ENCODE results near the gene UBR7.

DNA sequence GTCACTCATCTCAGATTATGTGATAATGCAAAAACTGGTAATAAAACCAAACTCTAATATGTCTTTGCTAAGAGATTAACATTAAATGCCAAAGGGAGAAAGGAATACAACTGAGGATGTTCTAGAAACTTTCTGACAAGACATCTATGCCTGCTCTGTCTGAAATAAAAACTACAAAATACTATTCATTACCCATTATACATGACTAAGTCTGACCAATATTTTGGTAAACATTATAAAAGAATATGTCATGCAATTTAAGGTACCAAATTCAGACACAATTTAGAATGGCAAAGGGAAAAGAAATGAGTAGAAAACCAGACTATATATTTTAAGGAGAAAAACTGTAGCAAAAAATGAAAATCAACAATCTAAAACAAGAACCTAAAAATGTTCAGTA is 39.5 kb downstream of the UBR7 start:
- TF ChIP-seq, protein P1, sequence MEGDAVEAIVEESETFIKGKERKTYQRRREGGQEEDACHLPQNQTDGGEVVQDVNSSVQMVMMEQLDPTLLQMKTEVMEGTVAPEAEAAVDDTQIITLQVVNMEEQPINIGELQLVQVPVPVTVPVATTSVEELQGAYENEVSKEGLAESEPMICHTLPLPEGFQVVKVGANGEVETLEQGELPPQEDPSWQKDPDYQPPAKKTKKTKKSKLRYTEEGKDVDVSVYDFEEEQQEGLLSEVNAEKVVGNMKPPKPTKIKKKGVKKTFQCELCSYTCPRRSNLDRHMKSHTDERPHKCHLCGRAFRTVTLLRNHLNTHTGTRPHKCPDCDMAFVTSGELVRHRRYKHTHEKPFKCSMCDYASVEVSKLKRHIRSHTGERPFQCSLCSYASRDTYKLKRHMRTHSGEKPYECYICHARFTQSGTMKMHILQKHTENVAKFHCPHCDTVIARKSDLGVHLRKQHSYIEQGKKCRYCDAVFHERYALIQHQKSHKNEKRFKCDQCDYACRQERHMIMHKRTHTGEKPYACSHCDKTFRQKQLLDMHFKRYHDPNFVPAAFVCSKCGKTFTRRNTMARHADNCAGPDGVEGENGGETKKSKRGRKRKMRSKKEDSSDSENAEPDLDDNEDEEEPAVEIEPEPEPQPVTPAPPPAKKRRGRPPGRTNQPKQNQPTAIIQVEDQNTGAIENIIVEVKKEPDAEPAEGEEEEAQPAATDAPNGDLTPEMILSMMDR (IDR thresholded peaks at IDR 0.05), result no peak
- TF ChIP-seq POLR2A (IDR thresholded peaks at IDR 0.05), result no peak
